ENCODE results near the gene TTC38. TPM values are rescaled to one million over a fixed set of nuclear protein-coding genes. Genes with fewer than 3 reads are reported as not detected.
"Not testable (repeated sequence)": the region's sequence is repeated elsewhere in the genome, so short reads cannot be mapped to it uniquely, and the experiment has no call there.

Gene TTC38
- total RNA-seq, 1 donor: 26.8 TPM

- no peak overlapping the region for H3K4me3 ChIP-seq (ENCODE audit: low read depth, low read length)
- DNase-seq (ENCODE audit: low read depth): peak; percentile 52
- TF ChIP-seq CTCF (IDR thresholded peaks at IDR 0.05; ENCODE audit: insufficient read depth, low read depth, low read length): no peak
Measured at GRCh38 chr22:46262449-46263215, 5.2 kb upstream of the TTC38 start.

GRCh38 chr22:46263216-46263590, 4.6 kb upstream of the TTC38 start, which contains the start of gene PKDREJ:
Gene PKDREJ, minus strand, starts transcription at chr22:46263343. Its CDS starts 21 bp downstream, at chr22:46263322.
- no peak for TF ChIP-seq CTCF (IDR thresholded peaks at IDR 0.05; ENCODE audit: insufficient read depth, low read depth, low read length)
- DNase-seq (ENCODE audit: low read depth): no peak
- no peak within 1 kb of the TSS for H3K4me3 ChIP-seq (ENCODE audit: low read depth, low read length)

GRCh38 chr22:46264520-46264919, 3.3 kb upstream of the TTC38 start:
- DNase-seq (ENCODE audit: low read depth); H3K4me3 ChIP-seq (ENCODE audit: low read depth, low read length): not testable (repeated sequence)

GRCh38 chr22:46265627-46266026, 2.2 kb upstream of the TTC38 start:
- DNase-seq (ENCODE audit: low read depth); H3K4me3 ChIP-seq (ENCODE audit: low read depth, low read length): not testable (repeated sequence)

GRCh38 chr22:46269564-46269963, 1.8 kb downstream of the TTC38 start:
- no peak for TF ChIP-seq CTCF (IDR thresholded peaks at IDR 0.05; ENCODE audit: insufficient read depth, low read depth, low read length)
- DNase-seq (ENCODE audit: low read depth): no peak
- H3K4me3 ChIP-seq (ENCODE audit: low read depth, low read length): no peak overlapping the region

- no peak for TF ChIP-seq CTCF (IDR thresholded peaks at IDR 0.05; ENCODE audit: insufficient read depth, low read depth, low read length)
- no peak overlapping the region for H3K4me3 ChIP-seq (ENCODE audit: low read depth, low read length)
Measured at GRCh38 chr22:46272196-46272595, 4.4 kb downstream of the TTC38 start.

GRCh38 chr22:46272762-46273431, 5.1 kb downstream of the TTC38 start:
- no peak overlapping the region for H3K4me3 ChIP-seq (ENCODE audit: low read depth, low read length)
- no peak for TF ChIP-seq CTCF (IDR thresholded peaks at IDR 0.05; ENCODE audit: insufficient read depth, low read depth, low read length)
- DNase-seq (ENCODE audit: low read depth): no peak

More at GRCh38 chr22:46272196-46272595, 4.4 kb downstream of the TTC38 start:
- DNase-seq (ENCODE audit: low read depth): no peak
